T-helper 2 cell treated with Interferon-gamma antibody and Interleukin-4, amounts not matched to agents 100 ng/mL and 5 ng/mL, for 36 hours (primary cell): ENCODE measurements around the gene FABP2. TPM values are rescaled to one million over a fixed set of nuclear protein-coding genes. Genes with fewer than 3 reads are reported as not detected.
"Not testable (repeated sequence)": the region's sequence is repeated elsewhere in the genome, so short reads cannot be mapped to it uniquely, and the experiment has no call there.

Experiments
- intact Hi-C: fragments of 100-400 bp; cut with micrococcal nuclease; formaldehyde crosslinking; loops from one replicate; pipeline ENCODE4 v1.15.1; 2023
- total RNA-seq: library from RNA; stranded (reverse); gene quantifications from 2 replicates; pipeline ENCODE4 v1.2.3, GENCODE V29; 2022

FABP2 gene
- not detected in 2 replicates for total RNA-seq

- intact Hi-C loops: no loop called here
Observed at GRCh38 chr4:119321921-119322687, at the start of gene FABP2. TSS of gene FABP2 (minus strand) at chr4:119322138. CDS start at chr4:119322102, 36 bp downstream.

DNA sequence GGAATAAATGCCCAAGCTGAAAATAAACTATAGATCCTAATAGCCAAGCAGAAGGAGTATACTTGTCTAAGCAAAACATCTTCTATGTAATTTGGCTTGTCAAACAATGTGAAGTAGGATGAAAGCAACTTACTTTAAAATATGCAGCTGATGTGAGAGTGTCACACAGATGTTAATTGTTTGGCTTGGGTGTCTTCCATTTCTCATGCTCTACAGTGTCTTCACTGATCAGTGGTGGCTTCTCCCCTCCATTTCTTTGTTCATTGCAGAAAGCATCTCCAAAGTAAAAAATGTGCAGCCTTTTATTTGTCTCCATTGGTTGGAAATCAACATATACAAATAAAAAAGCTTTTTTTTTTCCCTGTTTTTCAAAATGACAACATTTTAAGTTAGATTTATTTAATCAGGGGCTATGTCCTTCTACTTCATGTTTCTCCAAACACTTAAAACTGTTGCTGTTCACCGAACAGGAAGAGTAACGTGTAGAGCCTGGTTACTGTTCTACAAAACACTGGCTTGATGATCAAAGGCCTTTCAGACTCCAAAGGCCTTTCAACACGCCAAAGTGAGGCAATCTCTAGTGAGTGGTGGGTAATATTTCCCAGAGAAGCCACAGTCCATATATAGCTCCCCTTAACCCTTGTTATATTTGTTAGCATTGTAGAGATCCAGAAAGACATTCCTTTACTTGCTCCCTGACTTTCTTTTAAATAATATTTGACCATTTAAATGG lies 49.2 kb upstream of the FABP2 start:
- intact Hi-C loops: loop anchor here (10.0 kb wide), 1 partner anchor 66 kb away; a partner anchor contains a TSS

DNA sequence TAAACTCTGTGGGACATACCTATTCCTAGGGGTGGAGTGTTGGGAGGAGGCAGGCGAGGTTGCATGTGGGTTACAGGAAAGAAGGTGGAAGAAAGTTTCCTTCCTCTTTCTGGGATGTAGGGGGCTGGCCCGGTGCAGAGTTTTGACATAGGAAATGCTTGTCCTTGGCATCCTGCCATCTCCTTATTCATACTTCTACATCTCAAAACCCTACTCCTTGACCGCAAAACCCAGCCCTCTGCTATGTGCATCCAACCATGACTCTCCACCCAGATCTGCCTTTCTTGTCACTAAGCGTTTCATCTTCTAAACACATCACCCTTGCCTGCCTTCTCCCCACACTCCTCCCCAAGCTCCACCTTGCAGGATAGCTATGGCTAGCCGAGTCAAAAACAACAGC lies 48.5 kb upstream of the FABP2 start:
- intact Hi-C loops: loop anchor here (10.0 kb wide), 1 partner anchor 66 kb away; a partner anchor contains a TSS

- intact Hi-C loops: not testable (repeated sequence)
Observed at GRCh38 chr4:119366802-119367201, 44.9 kb upstream of the FABP2 start.

DNA sequence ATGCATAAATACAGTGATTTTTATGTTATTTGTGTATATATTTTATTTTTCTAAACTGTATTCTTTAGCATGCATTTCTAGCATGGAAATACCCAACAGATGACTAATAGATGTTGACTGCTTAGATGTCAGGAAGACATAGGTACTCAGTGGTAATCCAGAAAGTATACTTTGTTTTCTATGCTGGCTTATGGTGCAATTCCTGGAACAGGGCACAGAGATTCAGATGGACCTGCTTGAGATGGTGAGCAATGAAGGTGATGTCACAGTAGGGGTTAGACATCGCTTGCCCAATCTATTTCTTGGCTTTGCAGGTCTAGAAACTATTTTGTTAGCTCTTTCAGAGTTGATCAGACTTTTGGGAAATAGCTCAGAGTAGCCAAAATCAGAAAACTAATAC lies 42.3 kb upstream of the FABP2 start:
- intact Hi-C loops: not testable (repeated sequence)

GRCh38 chr4:119363372-119363771 lies 41.4 kb upstream of the FABP2 start:
- intact Hi-C loops: not testable (repeated sequence)

DNA sequence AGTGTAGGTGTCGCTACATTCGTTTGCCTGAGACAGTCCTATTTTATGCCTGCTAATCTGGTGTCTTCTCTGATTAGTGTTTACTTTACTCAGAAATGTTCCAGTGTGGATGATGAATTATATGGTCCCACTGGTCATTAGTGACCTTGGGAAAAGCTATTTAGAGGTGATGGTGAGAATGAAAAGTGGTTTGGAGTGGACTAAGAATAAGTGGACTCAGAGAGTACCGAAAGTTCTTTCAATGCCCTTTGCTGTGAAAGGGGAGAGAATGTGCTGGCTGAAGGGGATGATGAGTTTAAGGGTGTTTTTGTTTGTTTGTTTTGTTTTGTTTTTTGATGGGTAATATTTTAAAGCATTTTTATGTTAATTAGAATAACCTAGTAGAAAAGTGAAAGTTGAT lies 40.5 kb upstream of the FABP2 start:
- intact Hi-C loops: not testable (repeated sequence)

GRCh38 chr4:119359873-119360272 lies 37.9 kb upstream of the FABP2 start:
- intact Hi-C loops: not testable (repeated sequence)

- intact Hi-C loops: not testable (repeated sequence)
Observed at GRCh38 chr4:119356796-119357195, 34.9 kb upstream of the FABP2 start.

DNA sequence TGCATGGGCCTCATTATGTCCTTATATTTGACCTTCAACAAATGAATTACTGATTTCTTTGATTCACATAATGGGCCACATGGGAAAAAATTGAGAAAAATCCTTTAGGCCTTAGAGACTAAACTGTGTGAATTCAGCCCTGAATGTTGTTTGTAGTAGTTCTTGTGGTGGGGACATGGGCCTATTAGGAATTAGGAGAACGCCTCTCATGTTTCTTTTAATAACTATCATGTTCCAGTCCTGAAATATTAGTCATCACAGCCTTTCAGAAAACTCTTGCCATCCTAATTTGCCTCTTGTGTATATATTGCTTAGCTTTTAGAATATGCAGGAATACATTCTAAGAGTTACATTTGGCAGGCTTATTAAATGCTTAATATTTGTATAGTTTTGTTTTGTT lies 34.1 kb upstream of the FABP2 start:
- intact Hi-C loops: not testable (repeated sequence)

- intact Hi-C loops: not testable (repeated sequence)
Observed at GRCh38 chr4:119353364-119353763, 31.4 kb upstream of the FABP2 start.

DNA sequence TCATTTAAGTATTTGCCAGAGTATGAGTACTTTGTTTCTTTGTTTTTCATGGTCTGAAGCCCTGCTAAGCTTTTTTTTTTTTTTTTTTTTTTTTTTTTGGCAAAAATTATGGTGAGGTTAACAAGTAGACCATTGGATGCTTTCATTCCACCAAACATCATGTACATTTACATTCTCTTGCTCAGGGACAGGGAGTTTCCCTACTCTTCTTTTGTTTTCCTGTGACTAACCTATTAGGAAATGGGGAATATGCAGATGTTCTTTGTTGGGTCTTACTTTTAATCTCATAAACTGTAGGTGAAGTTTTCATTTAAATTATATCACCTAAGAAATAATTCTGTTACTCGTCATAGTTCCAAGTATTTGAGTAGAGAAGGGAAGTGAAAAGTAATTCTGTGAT lies 26.2 kb upstream of the FABP2 start:
- intact Hi-C loops: not testable (repeated sequence)

DNA sequence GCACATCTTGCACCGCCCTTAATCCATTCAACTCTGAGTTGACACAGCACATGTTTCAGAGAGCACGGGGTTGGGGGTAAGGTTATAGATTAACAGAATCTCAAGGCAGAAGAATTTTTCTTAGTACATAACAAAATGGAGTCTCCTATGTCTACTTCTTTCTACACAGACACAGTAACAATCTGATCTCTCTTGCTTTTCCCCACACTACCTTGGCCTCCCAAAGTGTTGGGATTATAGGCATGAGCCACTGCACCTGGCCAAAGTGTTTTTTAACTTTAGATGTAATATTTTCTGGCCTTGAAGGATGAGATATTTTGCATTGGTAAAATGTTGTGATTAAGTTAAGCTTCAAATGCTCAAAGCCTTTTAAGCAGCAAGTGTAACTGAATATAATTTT lies 21.4 kb upstream of the FABP2 start:
- intact Hi-C loops: not testable (repeated sequence)

DNA sequence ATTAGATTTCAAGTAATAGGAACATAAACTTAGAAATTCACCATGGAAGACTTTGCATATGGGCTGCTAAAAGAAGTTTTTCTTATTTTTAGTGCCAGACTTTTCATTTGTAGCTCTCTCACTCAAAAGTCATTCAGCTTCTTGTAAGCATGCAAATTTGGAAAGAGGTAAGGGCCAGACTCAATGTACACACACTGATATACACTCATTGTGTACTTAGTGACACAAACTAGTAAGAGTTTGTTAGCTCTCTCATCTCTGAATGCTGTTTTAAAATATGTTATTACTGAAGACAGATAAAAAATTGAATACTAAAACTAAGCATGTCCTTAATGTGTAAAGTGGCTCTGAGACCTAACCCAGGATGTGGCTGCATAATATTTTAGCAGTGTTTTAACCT lies 18.0 kb upstream of the FABP2 start:
- intact Hi-C loops: not testable (repeated sequence)

- intact Hi-C loops: no loop called here
Observed at GRCh38 chr4:119337010-119337409, 15.1 kb upstream of the FABP2 start.

- intact Hi-C loops: not testable (repeated sequence)
Observed at GRCh38 chr4:119336332-119336979, 14.5 kb upstream of the FABP2 start.

GRCh38 chr4:119329835-119330620 lies 8.1 kb upstream of the FABP2 start:
- intact Hi-C loops: no loop called here

- intact Hi-C loops: no loop called here
Observed at GRCh38 chr4:119328695-119329094, 6.8 kb upstream of the FABP2 start.

GRCh38 chr4:119317990-119318389 lies 3.9 kb downstream of the FABP2 start:
- intact Hi-C loops: no loop called here

DNA sequence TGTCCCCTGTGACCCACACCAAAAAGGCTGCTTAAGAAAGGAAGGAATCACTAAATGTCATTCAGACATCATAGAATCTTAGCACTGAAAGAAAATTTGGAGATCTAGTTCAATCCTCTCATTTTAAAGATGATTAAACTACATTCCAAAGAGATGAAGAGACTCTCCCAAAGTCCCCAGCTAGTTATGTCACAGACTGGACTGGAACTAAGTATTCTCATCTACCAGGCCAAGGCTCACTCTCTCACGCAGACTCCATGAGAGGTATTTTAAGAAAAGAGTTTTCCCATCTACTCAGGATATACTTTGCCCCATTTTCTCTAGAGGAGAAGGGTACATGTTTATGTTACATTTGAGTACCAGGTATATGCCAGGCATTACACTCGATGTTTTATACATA lies 6.9 kb downstream of the FABP2 start:
- intact Hi-C loops: no loop called here

DNA sequence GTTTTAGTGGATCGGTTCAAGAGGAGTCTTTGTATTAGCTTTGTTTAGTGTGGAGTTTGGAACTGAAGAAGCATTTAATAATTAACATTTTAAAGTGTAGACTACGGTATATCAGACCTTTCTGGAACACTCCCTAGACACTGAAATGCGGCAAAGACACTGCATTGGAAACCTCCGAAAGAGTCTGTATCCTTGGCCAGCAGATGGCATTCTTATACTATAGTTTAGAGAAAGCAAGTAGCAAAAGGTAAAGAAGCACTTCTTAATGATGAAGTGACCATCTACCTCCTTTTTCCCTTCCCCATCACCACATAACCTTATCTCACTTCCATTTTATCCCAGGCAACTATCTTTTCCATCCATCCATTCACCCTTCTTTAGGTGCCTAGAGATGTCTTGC lies 7.6 kb downstream of the FABP2 start:
- intact Hi-C loops: loop anchor here (1.0 kb wide), 2 partner anchors 313 to 736 kb away; no protein-coding TSS in a partner anchor
